ENCODE data around the gene LDHD. TPM values are rescaled to one million over a fixed set of nuclear protein-coding genes. Genes with fewer than 3 reads are reported as not detected.
A peak's percentile ranks its signal among the peaks of the same experiment; 100 is the strongest.

The LDHD gene
- total and polyA plus RNA-seq, 9 of the 15 experiments (the other 6 are each of a cell fraction or from before 2014, with no cell fraction given): 0.19 to 0.86 (median 0.54) TPM; not detected in 3

- TF ChIP-seq EP400 (IDR thresholded peaks at IDR 0.05): peak; percentile 50; the same call in 1 of the 2 replicates
- peak; percentile 56 for TF ChIP-seq ARID1B (IDR thresholded peaks at IDR 0.05)
- peak; percentile 37; the same call in 1 of the 2 replicates for TF ChIP-seq ZBTB7A (IDR thresholded peaks at IDR 0.05; ENCODE audit: borderline replicate concordance, control insufficient read depth, low read depth, low read length)
- TF ChIP-seq ZNF277 (CRISPR knock-in tag; IDR thresholded peaks at IDR 0.05; ENCODE audit: borderline replicate concordance): no peak
- TF ChIP-seq CHD2 (IDR thresholded peaks at IDR 0.05; ENCODE audit: low read depth, low read length): no peak
- TF ChIP-seq USF1 (CRISPR knock-in tag; IDR thresholded peaks at IDR 0.05): 0 out of 2 replicates have a peak, but pooled peaks have one; percentile 23
- peak; percentile 40; the same call in 1 of the 2 replicates for TF ChIP-seq LCOR (CRISPR knock-in tag; IDR thresholded peaks at IDR 0.05)
- peak; percentile 80 for TF ChIP-seq L3MBTL2 (IDR thresholded peaks at IDR 0.05)
- no peak for TF ChIP-seq NR2C2 (CRISPR knock-in tag; IDR thresholded peaks at IDR 0.05)
- TF ChIP-seq NR2C2 (tag; IDR thresholded peaks at IDR 0.05): peak; percentile 56
- TF ChIP-seq ETV5 (CRISPR knock-in tag; IDR thresholded peaks at IDR 0.05; ENCODE audit: low read depth): no peak
- TF ChIP-seq ZEB2 (IDR thresholded peaks at IDR 0.05): 0 out of 2 replicates have a peak, but pooled peaks have one; percentile 67
- peak; percentile 55 to 63 (median 60) for TF ChIP-seq CTCF (IDR thresholded peaks at IDR 0.05 in 2 of 3, conservative IDR thresholded peaks at IDR 0.05 in 1 of 3; ENCODE audit: insufficient read depth in 2 of 3, low read depth in 1 of 3, low read length in 3 of 3)
- no peak for TF ChIP-seq KHSRP (IDR thresholded peaks at IDR 0.05)
- TF ChIP-seq POU5F1 (IDR thresholded peaks at IDR 0.05; ENCODE audit: borderline replicate concordance, low read depth, low read length, partially characterized antibody): no peak
- TF ChIP-seq FOXP1 (CRISPR knock-in tag; IDR thresholded peaks at IDR 0.05): 0 out of 2 replicates have a peak, but pooled peaks have one; percentile 56
- peak in 1 of 3 experiments; percentile 64; a peak in 2 of 6 replicates for TF ChIP-seq ZBTB11 (CRISPR knock-in tag; IDR thresholded peaks at IDR 0.05)
- TF ChIP-seq DPF2 (IDR thresholded peaks at IDR 0.05): peak; percentile 31; the same call in 1 of the 2 replicates
- TF ChIP-seq RUNX1 (IDR thresholded peaks at IDR 0.05; ENCODE audit: low read depth): 0 out of 2 replicates have a peak, but pooled peaks have one; percentile 27
- TF ChIP-seq RBBP5 (IDR thresholded peaks at IDR 0.05; ENCODE audit: borderline replicate concordance, insufficient read depth, low read length, poor library complexity, severe bottlenecking): peak; percentile 25
Measured at GRCh38 chr16:75062135-75062975, 54.2 kb downstream of the LDHD start (continued).
